GM12865 (cell line): ENCODE data around the gene ASCL1.

Experiments used
- DNase-seq: peaks from one replicate; pipeline ENCODE4 v3.0.0; 2010; ENCODE audit warnings: low read depth
- H3K4me3 ChIP-seq: 2 replicates; pipeline ENCODE4 v1.5.1; 2011; ENCODE audit warnings: mild to moderate bottlenecking, low read depth, low read length, control low read depth
- TF ChIP-seq, protein P1 (sequence below): IDR thresholded peaks from 2 replicates; pipeline ENCODE4 v1.5.1; 2011; ENCODE audit warnings: low read length, control low read depth, low read depth, inconsistent platforms; ENCODE audit not compliant: insufficient read depth; ENCODE audit errors: missing control alignments

Gene ASCL1

DNA sequence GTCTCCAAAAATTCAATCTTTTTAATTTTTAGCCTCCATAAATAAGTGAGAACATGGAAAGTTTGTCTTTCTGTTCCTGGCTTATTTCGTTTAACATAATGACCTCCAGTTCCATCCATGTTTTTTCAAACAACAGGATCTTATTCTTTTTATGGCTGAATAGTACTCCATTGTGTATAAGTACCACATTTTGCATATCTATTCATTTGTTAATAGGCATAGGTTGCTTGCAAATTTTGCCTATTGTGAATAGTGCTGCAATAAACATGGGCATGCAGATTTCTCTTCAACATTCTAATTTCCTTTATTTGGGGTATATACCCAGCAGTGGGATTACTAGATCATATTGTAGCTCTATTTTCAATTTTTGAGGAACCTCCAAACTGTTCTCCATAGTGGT, 24.3 kb upstream of the ASCL1 start:
- no peak overlapping the region for H3K4me3 ChIP-seq
- no peak for DNase-seq
- TF ChIP-seq, protein P1, sequence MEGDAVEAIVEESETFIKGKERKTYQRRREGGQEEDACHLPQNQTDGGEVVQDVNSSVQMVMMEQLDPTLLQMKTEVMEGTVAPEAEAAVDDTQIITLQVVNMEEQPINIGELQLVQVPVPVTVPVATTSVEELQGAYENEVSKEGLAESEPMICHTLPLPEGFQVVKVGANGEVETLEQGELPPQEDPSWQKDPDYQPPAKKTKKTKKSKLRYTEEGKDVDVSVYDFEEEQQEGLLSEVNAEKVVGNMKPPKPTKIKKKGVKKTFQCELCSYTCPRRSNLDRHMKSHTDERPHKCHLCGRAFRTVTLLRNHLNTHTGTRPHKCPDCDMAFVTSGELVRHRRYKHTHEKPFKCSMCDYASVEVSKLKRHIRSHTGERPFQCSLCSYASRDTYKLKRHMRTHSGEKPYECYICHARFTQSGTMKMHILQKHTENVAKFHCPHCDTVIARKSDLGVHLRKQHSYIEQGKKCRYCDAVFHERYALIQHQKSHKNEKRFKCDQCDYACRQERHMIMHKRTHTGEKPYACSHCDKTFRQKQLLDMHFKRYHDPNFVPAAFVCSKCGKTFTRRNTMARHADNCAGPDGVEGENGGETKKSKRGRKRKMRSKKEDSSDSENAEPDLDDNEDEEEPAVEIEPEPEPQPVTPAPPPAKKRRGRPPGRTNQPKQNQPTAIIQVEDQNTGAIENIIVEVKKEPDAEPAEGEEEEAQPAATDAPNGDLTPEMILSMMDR, result no peak

DNA sequence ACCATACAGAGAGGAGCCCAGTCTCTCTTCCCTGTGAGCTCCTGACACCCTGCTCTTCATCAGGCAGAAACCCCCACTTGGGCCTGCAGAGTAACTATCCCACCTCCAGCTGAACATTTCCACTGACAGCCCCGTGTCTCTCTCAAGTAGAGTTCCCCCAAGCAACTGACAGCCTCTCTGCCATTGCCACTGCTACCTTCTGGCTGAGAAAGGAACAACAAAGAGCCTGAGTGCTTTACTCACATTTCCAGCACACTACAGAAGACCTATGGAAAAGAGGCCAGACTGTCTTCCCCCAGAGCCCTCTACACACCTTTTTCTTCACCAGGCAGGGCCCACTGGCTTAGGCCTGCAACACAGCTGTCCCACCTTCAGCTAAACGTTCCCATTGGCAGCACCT, 18.4 kb upstream of the ASCL1 start:
- TF ChIP-seq, protein P1, result no peak
- no peak for DNase-seq
- H3K4me3 ChIP-seq, result no peak overlapping the region

DNA sequence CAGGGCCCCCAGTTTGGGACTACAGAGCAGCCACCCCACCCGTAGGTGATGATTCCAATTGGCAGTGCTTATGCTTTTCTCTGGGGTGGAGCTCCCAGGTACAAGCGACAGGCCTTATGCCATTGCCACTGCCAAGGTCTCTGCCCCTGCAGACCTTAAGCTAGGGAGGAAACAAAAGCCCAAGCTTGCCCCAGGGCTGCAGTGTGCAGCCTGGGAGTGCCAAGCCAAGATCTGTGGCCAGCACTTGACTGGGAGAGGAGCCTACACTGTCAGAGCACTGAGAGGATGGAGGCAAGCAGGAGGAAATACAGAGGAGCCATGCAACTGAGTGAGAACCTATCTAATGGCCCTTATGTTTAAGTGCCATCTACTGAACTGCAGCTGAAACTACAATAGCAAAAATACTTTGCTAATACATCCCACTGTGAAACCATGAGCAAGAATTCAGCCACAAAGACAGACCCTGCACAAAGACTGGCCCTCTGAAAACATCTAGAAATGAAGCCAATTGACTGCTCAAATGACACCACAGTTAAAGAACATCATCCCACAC, 17.7 kb upstream of the ASCL1 start:
- TF ChIP-seq, protein P1, result peak; percentile 44
- DNase-seq, result peak; percentile 14

DNA sequence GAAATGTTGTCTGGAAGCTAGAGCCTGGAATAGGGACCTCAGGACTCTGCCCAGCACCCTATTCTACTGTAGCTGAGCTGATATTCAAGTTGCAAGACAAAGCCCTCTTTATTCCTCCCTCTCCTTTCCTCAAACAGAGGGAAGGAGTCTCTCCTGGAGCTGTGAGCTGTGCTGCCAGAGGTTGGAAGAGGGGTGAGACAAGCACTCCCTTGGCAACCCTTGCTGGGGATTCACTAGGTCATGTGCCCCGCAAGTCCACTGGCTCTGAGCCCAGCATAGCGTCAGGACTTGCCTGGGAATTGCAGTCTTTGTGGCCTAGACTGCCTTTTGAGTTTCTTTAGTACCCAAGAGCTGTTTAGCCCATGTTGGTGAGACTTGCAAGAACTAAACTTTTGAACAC, 11.4 kb upstream of the ASCL1 start:
- TF ChIP-seq, protein P1, result no peak
- no peak overlapping the region for H3K4me3 ChIP-seq
- no peak for DNase-seq

More for the DNA sequence above, 17.7 kb upstream of the ASCL1 start:
- no peak overlapping the region for H3K4me3 ChIP-seq

DNA sequence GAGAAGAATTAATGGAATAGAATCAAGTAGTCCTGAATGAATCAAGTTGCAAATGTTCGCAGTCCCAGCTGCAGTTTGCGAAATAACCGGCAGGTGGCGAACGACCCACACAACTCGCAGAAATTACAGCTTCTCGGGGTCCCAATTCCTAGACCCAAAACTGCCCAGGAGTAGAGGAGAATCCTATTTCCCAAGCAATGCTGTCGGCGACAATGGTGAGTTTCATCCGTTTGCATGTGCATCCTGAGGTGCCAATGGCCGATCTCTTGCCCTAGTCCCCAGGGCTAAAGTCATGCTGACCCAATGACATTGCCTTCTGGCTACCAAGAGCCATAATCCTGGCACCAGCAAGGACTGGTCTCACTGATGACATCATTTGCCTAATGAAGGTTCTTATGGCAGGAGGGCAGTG, 8.5 kb upstream of the ASCL1 start:
- peak; percentile 64 for DNase-seq
- TF ChIP-seq, protein P1, result peak; percentile 84
- H3K4me3 ChIP-seq, result no peak overlapping the region

DNA sequence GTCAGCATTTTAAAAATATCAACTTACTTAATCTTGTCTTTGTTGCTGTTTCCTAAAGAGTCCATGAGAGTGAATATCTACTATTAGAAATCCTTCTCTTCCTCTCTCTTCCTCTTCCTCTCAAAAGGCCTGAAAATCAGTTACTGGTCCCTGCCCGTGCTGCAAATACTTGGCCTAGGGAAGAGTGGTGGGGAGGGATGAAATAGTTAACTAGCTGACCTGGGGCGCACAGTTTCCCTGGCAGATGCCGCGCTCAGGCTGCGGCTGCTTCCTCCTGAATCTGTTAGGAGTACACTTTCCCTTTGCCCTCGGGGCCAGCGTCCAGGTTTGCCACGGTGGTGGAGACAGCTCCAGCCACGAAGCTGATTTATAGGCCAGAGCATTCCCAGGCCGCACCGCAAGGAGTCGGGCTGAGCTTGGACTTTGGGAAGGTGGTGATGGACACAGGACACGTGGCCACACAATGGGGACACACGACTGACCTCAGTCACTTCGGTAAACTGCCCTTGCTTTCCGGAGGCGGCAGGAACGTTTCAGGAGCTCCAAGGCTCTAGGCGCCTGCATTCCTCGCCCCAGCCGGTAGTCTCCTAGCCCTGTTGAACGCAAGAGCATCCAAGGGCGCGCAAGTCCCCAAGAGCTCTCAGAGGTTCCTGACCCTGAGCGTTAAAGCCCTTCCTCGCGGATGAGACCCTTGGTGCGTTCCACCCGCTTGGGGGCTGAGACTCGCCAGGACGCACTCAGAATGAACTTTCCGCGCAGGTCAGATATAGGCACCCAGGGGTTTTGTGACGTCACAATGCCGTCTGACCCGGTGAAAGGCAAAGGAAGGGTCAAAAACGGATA, 7.1 kb upstream of the ASCL1 start:
- TF ChIP-seq, protein P1, result peak; percentile 7
- peak; percentile 35 for DNase-seq
- H3K4me3 ChIP-seq, result peak overlapping the region; percentile 28
